ENCODE measurements around the gene TOP3B.
"Not testable (repeated sequence)": the region's sequence is repeated elsewhere in the genome, so short reads cannot be mapped to it uniquely, and the experiment has no call there.

Gene TOP3B

DNA sequence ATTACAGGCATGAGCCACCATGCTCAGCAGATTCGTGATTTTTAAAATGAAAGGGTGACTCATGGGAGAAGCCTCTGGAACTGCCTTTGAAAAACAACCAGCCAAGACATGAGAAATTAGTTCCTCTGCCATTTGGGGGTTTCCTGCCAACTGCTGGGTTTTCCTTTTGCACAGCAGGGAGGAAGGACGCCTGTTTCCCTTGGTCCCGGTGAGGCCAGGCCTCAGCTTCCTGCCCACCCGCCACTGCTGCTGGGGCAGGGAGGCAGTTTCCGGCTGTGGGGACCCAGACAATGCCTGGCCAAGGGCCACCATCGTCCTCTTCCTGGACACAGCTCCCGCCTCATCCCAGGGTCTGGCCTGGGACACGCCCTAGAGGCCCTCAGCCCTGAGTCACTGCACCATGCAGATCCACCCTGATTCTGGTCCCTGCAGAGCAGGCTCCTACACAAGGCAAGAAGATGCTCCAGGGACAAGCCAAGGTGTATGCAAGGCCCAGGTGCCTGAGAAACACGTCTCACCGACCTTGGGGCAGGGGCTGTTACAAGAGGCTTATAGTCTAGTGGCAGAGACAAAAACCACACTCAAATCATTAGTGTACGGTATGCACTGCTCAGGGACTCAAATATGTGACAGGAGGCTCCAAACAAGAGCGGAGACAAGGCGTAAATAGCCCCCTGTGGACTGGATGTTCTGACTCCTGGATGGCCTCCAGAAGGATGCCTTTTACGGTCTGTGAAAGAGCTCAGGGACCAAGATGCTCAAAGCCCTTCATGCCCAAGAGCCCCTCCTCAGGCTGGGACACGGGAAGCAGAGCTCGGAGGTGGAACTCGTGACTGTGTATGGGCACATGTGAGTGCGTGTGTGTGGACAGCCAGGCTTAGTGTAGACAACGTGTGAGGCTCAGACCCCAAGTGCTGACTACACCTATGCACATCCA lies 39.9 kb downstream of the TOP3B start:
- DNase-seq: no peak

DNA sequence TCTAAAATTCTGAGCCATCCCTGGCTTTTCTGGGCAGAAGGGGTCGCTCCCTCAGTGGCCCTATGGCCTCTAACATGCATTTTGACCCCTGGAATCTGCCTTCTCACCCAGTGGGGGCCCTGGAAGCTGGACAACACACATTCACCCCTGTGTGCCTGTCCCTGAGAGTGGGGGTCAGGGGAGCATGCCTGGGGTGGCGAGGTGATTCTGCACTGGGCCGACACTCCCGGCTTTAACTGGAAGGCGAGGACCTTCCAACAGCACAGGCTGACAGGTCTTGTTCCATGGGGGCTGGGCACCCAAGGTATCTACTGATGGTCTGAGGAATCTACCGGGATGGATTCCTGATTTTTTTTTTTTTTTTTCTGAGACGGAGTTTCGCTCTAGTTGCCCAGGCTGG lies 40.7 kb downstream of the TOP3B start:
- no peak for DNase-seq

DNA sequence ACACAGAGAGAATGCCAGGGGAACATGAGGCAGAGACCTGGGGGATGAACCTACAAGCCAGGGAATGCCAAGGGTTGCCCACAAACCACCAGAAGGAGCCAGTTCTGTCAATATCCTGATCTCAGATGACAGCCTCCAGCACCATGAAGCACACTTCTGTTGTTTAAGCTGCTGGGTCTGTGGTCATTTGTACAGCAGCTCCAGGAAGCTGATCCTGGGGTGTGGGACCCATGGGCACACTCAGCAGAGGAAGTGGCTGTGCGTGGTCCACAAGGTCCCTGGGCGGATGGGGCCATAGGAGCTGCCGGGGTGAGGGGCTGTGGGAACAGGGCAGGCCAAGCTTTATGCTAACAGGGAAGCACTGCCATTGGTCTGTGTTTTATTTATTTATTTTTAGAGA lies 42.1 kb downstream of the TOP3B start:
- DNase-seq: no peak

DNA sequence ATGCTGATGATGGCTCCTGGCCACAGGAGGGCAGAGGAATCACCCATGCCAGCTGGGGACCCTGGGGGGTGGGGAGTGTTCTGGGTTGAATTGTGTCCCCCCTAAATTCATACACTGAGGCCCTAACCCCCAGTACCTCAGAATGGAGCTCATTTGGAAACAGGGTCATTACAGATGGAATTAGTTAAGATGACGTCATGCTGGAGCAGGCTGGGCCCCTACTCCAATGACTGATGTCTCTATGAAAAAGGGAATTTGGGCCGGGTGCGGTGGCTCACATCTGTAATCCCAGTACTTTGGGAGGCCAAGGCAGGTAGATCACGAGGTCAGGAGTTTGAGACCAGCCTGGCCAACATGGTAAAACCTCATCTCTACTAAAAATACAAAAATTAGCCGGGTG lies 42.7 kb downstream of the TOP3B start:
- not testable (repeated sequence) for DNase-seq

DNA sequence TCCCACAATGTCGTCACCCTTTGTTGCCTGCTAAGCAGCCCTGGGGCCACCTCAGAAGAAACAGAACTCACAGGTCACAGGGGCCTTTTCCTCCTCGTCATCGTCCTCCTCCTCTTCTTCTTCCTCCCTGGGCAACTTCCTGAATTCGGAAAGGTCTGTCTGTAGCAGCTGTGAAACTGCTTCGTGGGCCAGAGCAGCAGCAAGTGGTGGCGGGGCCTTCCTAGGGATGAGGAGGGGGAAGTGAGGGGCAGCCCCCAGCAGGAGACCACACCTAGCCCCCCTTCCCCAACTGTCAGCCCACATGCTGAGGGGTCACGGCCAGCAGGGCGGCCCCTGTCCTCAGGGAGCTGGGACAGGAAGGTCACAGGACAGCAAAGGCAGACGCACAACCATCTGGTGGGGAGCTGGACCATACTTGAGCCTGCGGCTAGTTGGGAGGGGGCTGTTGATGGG lies 43.1 kb downstream of the TOP3B start:
- peak; percentile 39 for DNase-seq

DNA sequence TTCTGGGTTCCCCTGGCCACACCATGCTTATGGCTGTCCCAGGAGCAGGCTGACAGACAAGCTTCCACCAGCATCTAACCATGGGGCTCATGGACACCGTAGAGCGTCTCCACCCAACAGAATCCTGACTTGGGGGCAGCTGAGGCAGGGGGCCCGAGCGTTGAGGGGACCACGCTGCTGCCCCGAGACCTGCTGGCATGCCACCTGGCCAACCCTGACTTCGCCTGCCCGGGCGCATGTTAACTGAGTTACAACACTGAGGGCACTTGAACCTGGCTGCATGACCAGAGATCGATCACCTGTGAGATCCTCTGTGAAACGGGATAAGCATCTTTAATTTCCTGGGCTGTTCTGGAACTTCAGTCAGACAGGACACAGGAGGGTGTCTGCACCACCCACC lies 43.7 kb downstream of the TOP3B start:
- no peak for DNase-seq

DNA sequence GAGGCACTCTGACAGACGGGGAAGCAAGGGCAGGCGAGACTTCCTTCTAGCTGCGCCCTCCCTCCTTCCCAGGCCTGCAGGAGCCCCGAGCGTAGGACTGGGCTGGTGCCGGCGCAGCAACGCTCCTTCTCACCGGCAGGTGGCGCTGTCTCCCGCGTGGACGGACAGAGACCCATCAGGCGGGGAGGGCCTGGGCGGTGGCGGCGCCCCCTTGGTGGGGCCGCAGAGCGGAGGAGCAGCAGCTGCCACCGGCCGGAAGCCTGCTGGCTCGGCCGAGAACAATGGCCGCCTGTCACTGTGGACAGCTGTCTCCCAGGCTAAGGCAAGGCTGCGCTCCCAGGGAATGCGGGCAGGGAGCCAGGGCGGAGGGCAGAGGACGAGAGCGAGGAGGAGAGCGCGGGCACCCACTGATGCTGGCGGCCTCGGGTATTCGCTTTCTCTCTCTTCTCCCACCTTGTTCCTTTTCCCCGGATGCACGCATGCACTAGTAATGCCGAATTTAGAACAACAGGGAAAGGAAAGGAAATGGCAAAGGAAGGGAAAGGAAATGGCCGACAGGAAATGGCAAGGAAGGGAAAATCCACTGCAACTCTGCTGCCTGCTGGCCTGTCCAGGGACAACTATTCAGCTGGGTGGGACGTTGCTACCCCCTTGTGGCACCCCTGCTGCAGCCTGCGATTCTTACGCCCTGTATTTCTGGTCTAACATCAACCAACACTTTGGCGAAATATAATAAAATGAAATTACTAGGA lies 44.3 kb downstream of the TOP3B start:
- peak; percentile 91 for DNase-seq

DNA sequence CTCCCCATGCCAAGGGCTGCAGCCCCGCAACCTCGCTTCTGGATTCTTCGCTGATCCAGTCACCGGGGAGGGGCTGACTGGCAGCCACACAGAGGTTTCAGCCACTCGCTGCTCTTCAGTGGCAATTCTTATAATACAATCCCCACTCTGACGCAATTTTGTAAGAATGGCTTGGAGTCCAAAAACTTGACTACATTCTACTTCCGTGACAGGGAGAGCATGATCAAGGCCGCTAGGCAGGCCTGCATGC lies 44.8 kb downstream of the TOP3B start:
- no peak for DNase-seq

DNA sequence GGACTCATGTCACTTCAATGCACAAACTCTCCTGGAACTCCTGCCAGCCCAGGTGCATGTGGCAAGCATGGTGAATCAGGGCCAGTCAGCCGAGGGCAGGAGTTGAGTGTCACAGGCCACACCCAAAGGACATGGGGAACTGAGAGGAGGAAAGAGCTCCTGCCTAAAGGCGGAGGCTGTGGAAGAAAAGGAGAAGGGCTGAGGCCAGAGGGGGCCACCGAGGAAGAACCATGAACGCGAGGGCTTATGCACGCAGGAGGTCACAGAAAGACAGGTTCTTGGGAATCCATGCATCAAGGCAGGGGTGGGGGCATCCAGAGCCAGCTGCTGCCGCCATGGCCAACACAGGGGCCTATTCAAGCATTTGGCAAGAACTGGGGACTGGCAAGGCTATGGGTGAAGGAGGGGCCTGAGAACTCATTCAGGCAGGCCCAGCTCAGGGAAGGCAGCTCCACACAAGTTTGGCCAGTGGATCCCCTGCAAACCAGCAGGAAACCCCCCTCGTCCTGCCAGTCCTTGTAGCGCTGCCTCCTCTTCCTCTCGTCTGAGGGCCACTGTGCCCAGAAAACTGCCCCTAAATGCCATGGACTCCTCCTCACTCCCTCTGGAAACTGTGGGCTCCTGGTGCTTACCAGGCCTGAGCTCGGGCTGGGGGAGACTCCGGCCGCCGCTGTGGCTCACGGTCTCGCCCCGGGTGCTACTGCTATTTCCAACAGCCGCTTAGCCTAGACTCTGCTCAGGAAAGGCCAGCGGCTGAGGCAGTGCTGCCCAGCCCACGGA lies 45.4 kb downstream of the TOP3B start:
- DNase-seq: no peak

DNA sequence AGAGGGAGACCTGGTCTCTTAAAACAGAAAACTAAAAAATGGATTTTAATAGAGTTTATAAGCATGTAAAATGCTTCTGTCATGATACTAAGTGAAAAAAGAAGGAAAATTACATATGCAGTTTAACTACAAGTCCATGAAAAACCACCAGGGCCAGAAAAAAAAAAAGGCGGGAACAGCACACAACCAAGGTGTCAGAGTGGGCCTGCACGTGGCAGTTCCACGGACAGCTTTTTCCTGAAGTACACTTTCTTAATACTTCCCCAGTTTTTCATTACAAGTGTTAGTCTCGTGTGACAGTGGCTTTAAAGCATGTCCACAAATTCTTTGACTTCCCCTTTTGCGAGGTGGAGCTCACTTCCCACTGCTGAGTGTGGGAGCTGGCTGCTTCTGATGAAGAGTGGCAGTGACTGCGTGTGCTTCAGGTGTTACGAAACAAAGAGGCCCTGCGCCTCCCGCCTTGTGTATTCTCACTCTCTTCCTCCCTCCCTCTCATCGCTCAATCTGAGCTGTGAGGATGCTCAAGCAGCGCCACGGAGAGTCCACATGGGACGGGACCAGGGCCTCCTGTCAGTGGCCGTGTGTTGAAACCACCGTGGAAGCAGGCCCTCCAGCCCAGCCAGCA lies 46.3 kb downstream of the TOP3B start:
- DNase-seq: peak; percentile 66

DNA sequence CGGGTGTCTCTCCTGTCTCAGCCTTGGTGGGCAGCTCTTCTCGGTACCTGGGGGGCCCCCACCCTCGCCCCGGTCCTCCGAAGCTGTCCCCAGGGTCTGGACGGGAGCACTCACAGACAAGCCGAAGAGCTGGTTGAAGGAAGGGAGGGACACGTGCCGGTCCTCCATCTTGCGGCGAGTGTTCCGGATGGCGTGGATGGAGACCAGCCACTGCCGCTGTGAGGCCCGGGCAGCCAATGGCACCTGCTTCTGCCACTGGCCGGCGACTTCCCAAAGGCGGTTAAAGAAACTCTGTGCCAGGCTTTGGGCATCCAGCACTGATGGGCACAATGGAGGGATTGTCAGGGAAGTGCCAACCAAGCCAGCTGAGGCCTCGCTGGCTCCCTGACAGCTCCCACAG lies 48.7 kb downstream of the TOP3B start:
- DNase-seq: no peak

DNA sequence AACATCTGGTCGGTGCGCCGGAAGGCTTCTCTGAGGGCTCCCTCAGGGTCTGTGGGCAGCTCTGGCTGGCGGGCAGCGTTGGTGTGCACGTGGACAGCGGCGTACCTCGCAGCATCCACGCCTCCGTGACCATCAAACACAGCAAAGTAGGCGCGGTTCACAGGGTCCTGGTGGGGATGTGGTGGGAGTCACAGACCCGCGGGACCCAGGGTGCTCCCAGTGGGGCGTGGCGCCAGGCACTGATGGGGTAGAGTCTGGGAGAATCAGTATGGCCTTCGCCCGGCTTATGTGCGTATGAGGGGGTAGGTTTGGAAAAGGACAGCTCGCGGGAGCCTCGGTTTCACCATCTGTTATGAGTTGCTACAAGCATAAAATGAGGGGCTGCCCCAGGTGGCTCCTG lies 49.2 kb downstream of the TOP3B start:
- DNase-seq: no peak

DNA sequence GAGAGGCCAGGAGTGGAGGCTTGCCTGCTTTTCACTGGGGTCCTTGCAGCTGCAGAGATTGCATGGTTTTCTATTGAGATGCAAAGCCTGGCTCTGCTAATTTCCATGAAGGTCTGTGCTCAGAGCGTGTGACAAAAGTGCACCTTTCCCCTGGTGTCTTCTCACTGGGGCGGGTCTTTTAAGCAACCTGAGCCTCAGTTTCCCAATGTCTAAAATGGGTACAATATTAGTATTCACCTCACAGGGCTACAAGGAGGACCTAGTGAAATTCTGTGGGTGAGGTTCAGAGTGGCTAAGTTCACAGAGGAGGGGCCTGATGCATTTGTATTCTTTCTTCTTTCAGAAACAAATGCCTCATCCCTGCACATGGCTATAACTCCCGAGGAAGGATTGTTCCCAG lies 50.2 kb downstream of the TOP3B start:
- no peak for DNase-seq

DNA sequence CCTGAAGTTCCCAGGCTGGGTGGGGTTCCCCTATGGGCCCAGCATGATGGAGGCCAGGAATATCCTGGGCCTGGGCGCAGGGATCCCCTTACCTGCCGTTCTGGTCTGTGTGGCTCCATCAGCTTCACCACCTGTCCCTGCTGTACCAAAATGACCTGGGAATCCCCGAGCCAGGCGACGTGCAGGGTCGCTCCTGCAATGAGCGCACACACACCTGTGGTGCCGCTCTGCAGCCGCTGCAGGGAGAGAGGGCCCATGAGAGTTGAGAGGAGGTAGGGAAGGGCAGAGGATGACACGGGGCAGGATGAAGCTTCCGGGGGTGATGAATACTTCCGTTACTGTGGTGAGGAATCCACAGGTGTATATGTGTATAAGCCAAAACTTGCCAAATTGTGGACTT lies 51.5 kb downstream of the TOP3B start:
- no peak for DNase-seq

DNA sequence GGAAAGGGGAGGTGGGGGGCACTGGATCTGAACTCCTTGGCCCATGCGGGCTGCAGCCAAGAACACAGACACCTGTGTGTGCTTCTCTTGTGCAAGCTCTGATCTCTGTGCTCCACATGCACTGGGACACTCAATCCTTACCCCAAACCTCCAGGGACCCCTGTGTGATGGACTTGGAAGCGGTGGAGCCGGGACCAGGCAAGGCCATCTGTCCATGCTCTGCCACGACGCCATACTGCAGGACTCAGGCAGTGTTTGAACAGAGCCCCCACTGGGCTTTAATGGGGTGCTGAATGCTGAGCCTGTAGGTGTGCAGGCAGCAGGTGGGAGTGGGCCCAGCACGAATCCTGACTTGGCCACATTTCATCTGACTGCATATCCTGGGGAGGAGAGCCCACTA lies 53.3 kb downstream of the TOP3B start:
- DNase-seq: no peak

DNA sequence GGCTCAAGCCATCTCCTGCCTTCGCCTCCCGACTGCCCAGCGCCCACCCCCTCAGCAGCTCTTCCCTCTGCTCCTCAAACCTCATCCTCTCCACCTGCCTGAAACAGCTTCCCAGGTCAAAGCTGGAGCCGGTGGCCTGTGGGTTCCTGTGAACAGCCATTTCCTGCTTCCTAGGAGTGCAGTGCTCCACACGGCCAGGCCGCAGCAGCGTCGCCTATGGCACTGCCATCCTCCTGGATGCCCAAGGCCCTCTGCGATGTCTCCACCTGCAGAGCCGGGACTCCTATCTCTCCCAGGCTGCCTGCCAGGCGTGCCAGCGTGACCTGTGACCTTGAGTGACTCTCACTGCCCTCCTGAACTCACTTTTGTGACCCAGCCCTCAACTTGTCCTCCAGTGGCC lies 54.5 kb downstream of the TOP3B start:
- no peak for DNase-seq

DNA sequence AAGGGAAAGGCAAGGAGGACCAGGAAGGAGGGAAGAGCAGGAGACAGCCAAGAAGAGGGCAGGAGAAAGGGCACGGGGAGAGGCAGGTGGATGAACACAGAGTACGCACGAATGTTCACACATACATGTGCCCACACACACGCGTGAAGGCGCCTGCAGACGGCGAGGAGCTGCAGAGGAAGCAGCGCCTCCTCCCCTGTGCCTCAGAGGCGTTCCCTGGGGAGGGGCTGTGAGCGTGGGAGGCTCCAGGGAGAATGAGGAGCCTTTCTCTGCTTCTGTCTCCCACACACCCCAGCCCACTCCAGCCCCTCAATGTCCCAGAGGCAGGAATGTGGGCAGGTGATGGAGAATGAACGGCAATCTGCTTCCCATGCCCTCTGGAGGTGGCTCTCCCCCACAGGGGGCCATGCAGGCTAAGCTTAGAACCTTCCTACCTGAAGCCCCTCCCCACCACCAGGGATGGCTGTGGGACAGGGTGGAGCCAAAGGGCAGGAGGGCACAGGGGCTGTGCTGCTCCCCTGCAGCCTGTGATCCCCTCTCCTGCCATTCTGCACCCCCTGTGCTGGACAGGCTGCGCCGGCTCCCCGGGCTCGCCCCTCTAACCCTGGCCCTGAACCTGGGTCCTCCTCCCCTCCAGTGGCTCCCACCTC lies 55.3 kb downstream of the TOP3B start:
- no peak for DNase-seq

DNA sequence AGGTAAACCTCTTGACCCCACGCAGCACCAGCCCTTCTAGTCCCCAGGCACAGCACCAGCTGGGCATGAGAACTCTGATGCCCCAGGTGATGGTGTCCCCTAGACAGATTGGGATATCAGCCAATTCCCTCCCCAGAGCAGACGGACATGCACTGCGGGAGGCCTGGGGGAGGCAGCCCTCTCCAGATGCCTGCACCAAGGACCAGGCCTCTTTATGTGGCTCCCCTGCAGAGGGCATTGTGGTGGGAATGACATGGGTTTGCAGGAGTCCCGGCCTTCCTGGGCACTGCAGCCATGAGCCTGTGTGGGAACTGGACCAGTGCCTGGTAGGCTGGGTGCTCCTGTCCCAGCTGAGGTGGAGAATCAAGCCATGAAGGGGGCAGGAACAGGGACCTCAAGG lies 55.9 kb downstream of the TOP3B start:
- DNase-seq: no peak

DNA sequence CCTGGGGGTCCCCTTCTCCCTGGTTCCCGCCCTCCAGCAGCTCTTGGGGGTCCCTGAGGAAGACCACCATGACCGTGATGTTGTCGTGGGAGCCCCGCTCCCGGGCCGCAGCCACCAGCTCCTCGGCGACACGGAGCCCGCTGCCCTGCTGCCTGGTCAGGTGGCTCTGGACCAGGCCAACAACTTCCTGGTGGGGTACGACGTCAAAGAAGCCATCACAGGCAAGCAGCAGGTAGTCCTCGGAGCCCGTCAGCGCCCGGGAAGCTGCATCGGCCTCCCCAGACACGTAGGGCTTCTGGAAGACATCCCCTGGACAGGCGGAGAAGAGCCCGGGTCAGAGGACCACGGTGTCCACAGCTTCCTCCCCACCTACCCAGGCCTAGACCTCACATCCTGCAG lies 59.4 kb downstream of the TOP3B start:
- no peak for DNase-seq

DNA sequence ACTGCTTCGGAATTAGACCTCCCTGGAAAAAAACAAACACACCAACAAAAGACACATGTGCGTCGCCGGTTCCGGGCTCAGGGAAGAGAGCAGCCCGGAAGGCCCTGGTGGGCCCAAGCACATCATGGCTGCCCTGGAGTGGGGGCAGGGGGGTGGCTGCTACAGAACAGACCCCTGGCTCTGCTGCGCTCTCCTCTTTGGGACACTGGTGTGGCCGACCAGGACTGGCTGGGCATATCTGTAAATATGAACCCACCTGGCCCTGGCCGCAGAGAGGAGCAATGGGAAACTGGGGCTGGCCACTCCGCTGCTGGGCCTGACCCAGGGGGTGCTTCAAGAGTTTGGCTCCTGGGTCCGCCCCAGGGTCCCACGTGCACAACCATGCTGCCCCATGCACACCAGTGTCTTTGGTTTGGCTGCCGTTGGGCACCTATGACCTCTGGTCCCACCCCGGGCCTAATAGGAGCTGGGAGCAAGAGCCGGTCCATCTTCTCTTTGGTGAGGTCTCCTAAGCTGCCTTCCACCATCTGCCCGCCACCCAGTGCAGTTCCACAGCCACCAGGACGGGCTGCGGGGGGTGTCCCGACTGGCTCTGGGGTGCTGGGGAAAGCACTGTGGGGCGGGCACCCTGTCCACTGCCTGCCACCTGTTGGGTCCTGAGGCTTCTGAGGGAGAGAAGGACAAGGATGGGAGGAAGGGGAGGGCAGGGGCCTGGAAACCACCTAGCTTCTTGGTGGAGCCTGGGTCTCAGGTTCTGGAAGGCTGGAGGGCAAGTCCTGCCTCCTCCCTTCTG lies 60.0 kb downstream of the TOP3B start:
- no peak for DNase-seq

DNA sequence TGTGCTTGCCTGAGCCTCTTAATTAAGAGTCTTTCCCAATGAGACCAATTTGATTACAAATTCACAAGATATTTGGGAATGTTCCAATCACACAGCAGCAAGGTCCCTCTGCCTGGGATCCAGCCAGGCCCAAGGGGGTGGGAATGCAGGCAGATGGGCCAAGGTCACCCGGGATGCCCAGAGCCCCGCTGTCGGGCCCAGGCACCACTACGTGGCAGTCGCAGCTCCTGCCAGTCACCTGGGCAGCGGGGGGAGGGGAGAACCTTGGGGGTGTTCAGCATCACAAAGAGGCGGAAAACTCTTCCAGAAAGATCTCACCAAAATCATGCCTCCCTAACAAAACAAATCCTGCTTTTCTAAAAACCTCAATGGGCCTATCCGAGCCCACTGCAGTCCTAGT lies 60.9 kb downstream of the TOP3B start:
- DNase-seq: no peak

DNA sequence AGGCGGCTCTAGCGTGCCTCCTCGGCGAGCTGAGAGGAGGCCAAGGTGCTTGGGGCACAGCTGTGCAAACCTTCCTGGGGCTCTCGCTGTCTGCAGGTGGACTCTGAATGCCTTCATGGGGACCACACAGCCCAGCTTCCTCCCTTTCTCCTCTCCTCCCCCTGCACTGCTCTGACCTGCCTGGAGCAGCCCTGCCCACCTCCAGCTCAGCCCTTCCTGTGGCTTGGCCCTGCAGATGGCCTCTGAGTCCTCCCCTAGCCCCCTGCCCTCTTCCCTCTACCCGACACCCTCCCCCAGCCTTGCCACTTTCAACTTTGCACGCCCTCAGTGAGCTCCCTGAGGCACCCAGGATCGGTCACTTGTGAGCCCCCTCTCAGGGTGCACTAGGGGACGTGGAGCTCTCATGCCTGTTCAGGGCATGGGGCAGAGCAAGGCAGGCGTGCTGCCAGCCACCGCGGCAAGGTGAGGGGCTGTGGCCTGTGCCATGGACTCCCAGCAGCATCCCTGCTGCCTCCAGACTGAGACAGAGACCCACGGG lies 61.3 kb downstream of the TOP3B start:
- DNase-seq: no peak
